Measurements from ENCODE around the gene CLSTN2.
"Not testable (repeated sequence)": the region's sequence is repeated elsewhere in the genome, so short reads cannot be mapped to it uniquely, and the experiment has no call there.

The CLSTN2 gene

GRCh38 chr3:140421884-140422283, 486.9 kb downstream of the CLSTN2 start:
- DNase-seq (ENCODE audit: low read depth in 2 of 2): no peak

DNA sequence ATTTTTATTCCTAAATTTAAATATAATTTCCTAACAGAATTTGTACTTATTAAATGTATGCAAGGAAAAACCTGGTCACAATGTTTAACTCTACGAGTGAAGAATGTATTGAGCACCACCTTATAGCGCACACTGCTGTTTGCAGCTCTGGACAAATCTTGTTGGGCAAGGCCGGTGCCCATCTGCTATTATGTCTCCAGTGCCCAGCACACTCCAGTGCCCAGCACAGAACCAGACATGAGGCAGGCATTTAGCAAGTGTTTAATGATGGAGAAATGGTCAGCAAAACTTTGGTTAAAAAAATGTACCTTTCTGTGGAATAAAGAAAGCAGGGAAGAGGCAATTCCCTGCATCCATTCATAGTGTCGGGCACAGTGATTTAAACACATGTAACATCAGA, 488.2 kb downstream of the CLSTN2 start:
- no peak for DNase-seq (ENCODE audit: low read depth in 2 of 2)

DNA sequence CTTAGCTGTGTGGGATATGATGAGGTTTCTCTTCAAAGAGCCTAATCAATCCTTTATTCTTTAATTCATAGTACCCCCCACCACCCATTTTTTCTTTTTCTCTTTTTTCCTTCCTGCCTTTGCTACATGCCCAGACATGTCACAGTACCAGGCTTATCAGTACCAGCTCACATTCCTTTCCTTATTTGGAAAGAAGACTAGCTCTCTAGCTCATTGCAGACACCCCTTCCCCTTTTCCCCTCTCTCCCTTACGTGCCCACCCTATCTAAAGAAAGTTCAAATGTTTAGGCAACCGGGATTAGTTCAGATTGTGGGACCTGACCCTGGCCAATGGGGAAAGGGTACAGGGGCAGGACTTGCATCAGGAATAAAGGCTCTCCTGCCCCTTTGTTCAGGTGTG, 488.6 kb downstream of the CLSTN2 start:
- DNase-seq (ENCODE audit: low read depth in 2 of 2): not testable (repeated sequence)

GRCh38 chr3:140424211-140424610, 489.2 kb downstream of the CLSTN2 start:
- no peak for DNase-seq (ENCODE audit: low read depth in 2 of 2)

DNA sequence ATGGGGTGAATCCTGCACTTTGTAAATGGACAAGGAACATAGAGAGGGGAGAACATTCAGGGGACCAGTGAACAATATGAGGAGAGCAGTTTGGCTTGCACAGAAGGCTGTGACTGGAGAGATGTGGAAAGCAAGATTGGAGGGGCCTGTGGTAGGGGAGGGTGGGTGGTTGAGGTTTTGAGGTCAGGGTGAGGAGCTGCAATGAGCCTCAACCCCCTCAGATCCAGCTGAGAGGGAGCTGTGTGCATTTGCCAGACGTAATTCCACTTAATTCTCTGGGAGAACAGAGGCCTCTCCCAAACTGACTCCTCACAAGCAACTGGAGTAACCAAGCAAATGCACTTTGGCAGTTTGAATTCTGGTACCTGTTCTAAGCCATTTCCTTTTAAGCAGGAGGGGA, 489.7 kb downstream of the CLSTN2 start:
- no peak for DNase-seq (ENCODE audit: low read depth in 2 of 2)

- no peak for DNase-seq (ENCODE audit: low read depth in 2 of 2)
These were observed 492.8 kb downstream of the CLSTN2 start for GRCh38 chr3:140427786-140428185.

- DNase-seq (ENCODE audit: low read depth in 2 of 2): no peak
These were observed 493.4 kb downstream of the CLSTN2 start for GRCh38 chr3:140428380-140428779.

DNA sequence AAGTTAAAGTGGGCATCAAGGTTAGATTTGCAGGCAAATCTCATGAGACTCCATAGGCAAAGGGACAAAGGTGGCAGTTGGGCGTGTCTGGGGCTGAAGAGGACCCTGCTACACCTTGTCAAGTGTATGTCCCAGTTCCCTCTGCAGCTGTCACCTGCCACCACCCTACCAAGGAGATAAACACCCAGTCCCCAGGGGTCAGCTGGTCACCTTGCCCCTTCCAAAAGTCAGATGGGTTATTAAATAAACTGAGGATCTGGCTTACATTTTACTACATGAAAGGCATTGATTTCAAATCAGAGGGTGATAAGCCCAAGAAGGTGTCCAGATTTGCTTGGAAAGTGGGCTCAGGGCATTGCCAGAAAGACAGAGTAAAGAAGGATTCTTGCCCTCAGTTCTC, 494.8 kb downstream of the CLSTN2 start:
- no peak for DNase-seq (ENCODE audit: low read depth in 2 of 2)

DNA sequence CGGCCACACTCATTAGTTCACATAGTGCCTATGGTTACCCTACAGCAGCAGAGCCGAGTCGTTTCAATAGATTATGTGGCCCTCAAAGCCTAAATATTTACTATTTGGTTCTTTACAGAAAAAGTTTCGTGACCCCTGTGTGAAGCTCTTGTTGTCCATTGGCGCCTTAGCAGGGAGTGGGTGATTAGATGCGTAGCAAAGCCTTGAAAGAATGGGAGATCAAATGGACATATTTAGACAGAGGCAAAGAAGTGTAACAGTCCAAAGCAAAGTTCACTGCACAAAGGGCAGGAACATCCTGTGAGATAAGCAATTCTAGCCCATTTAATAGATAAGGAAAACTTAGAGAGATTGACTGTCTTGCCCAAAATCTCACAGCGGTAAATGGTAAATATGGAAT, 495.5 kb downstream of the CLSTN2 start:
- no peak for DNase-seq (ENCODE audit: low read depth in 2 of 2)

DNA sequence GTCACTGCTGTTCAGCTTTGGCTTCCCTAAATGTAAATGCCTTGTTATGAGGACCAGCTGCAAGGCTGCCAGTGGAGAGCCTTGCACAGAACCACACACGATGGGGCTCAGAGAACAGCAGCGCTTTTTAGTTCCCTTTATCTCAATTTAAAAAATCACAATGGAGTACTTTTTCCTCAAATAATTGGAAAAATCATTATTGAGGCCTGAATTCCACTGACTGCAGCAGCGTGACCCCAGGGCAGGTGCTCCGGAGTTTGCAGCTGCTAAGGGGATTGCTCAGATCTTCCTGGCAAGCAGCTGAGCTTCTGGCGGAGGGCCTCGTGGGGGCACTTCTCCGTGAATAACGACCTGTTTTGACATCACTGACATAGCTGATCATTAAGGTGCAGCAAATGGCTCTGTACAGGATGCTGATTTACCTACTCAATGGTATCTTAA, 497.3 kb downstream of the CLSTN2 start:
- DNase-seq (ENCODE audit: low read depth in 2 of 2): no peak

DNA sequence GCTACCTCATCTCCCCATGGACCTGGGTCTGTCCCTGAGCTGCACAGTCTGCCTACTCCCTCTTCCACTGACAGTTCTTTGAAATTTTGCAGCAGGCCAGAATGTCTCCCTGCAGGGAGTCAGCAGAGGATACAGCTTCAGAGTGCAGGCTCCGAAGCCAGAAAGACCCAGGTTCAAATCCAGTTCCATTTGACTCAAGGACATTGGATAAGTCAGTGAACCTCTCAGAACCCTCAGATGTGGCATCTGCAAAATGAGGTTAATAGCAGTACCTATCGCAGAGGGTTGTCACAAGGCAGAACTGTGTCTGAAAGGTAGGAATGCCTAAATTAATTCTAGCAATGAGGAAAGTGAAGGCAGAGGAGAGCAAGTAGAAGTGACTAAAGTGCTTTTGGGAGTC, 498.4 kb downstream of the CLSTN2 start:
- no peak for DNase-seq (ENCODE audit: low read depth in 2 of 2)

GRCh38 chr3:140434261-140434905, 499.4 kb downstream of the CLSTN2 start:
- no peak for DNase-seq (ENCODE audit: low read depth in 2 of 2)

DNA sequence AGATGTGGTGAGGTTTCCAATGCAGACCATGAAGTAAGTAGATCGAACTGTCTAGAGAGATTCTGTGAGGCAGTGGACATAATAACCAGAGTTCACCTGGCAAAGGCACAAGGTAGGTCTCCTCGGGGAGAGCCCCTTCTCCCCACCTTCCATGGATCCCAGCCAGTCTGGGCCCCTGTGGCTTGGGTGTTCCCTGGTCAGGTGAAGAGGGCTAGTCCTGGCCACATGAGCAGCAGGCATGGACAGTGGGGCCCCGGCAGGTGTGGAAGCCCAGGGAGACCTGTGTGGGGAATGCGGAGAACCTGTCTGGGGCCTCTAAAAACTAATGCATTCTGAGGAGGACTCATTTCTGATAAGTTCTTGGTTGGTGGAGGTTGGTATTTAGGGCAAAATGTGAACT, 501.4 kb downstream of the CLSTN2 start:
- DNase-seq (ENCODE audit: low read depth in 2 of 2): no peak

DNA sequence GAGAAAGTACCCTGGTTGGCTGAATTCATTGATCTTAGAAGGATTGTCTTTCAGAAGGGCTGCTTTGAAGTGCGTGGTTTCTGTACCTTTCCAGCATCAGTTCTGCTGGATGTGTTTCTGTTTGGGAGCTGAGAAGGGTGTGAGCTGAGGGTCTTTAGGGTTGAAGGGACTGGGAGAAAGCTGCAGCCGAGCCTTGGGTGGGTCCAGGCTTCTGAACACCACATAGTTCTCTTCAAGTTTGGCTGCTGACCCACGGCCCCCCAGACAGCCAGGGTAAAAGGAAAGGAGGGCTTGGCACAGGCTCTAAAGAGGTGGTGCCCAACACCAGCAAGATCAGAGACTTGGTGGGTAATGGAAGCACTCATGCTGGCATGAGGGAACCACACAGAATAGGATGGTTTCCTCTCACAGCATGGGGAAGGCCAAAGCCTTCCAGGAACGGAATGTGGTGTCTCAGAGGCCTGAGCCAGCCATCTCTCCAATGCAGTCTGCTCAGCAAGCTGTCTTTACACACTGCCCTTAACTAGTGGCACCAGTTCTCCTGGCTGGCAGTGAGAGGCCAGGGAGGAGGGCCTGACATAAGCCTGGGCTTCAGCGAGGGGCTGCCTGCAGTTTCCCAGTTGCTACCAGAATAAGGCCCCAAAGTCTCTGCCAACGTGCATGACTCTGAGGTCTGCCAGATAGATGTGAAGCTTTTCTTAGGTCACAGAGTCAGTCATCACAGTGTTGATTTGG, 503.9 kb downstream of the CLSTN2 start:
- no peak for DNase-seq (ENCODE audit: low read depth in 2 of 2)

GRCh38 chr3:140439527-140439926, 504.5 kb downstream of the CLSTN2 start:
- no peak for DNase-seq (ENCODE audit: low read depth in 2 of 2)

GRCh38 chr3:140440446-140440845, 505.5 kb downstream of the CLSTN2 start:
- DNase-seq (ENCODE audit: low read depth in 2 of 2): no peak

DNA sequence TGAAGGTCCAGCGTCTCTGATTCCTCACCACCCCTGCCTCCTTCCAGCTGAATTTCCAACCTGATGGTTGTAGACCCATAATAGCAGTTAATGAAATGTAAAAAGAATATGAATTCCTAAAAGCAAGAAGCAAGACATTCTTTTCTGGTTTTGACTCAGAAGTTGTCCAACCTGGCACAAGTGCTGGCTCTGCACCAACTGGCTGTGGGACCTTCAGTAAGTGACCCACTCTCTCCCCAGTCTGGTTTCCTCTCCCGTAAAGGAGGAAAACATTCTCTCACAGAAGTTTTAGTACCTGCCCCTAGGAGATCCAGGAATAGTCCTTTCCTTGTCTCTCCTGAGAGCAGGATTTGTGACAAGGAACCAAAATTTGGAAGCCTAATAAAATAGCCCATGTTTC, 506.0 kb downstream of the CLSTN2 start:
- no peak for DNase-seq (ENCODE audit: low read depth in 2 of 2)

DNA sequence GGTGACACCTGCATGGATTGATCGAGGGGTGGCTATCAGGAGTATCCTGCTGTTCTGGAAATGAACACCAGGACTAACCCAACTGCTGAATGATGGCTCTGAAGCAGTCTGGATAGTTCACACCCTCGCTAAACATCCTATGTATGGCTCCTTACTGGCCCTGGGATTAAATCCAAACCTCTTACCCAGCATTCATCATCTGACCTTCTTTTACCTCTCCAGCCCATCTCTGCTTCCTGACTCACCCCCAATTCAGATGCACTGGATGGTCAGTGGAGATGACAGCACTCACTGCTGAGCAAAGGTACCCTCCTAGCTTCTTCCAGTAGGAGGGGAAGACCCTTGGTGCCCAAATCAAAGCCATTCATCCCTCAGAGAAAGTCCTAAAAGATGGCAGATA, 507.6 kb downstream of the CLSTN2 start:
- no peak for DNase-seq (ENCODE audit: low read depth in 2 of 2)

DNA sequence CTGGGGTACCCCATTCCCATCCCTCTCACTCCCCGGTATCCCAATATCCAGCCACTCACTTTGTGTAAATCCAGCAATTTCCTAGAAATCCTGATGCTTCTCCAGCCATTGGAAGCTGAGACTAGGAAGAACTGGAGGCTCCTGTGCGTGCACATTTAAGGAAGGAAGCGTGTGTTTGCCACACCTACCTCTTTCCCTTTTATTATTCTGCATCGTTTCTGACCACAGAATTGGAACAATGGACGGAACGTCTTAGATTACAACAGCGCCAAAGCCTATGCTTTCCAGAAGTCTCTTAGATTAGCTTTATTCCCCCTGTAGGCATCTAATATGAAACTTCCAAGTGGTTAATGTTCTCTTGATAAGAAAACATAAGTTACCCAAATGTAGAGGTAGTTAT, 508.1 kb downstream of the CLSTN2 start:
- DNase-seq (ENCODE audit: low read depth in 2 of 2): no peak

- no peak for DNase-seq (ENCODE audit: low read depth in 2 of 2)
These were observed 508.8 kb downstream of the CLSTN2 start for GRCh38 chr3:140443806-140444205.

DNA sequence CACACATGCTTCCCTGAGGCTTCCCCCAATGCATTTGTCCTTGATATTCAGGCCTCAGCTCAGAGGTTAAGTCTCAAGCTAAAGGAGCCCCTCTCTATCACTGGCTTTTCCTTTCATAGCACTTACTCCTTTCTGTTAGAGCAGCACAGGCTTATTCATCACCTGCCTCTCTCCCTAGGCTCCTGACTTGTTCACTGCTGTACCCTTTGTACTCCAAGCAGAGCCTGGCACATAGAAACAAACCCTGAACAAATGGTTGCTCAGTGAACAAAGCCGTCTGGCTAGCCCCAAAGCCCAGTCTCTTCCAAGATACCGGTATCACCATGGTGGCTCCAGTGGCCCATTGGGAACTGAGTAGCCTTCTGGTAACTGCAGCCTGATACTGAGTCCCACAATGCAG, 511.7 kb downstream of the CLSTN2 start:
- DNase-seq (ENCODE audit: low read depth in 2 of 2): no peak

GRCh38 chr3:140447136-140447535, 512.2 kb downstream of the CLSTN2 start:
- no peak for DNase-seq (ENCODE audit: low read depth in 2 of 2)

DNA sequence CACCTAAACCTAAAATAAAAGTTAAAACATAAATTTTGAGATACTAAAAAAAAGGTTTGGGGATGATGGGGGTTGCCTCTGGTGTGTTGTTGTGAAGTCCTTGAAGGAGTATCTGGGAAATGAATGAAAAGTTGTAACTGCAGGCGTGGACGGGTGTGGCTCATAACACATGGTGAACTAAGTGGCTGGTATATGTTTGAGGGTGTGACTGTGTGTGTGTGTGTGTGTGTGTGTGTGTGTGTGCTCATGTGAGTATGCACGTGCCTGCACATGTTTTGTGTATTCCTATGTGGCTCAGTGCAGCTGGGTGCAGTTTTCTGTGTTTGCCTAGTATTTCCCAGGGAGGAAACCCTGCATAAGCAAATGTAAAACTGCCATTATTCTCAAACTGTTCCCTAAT, 513.0 kb downstream of the CLSTN2 start:
- no peak for DNase-seq (ENCODE audit: low read depth in 2 of 2)

Data from stimulated activated CD8-positive, alpha-beta memory T cell treated with anti-CD3 and anti-CD28 coated beads, Interleukin-7, amount 100 ng/mL, for 4 hours (primary cell).